ENCODE data around the gene EPHA2.
"Not testable (repeated sequence)": the region's sequence is repeated elsewhere in the genome, so short reads cannot be mapped to it uniquely, and the experiment has no call there.

The EPHA2 gene

DNA sequence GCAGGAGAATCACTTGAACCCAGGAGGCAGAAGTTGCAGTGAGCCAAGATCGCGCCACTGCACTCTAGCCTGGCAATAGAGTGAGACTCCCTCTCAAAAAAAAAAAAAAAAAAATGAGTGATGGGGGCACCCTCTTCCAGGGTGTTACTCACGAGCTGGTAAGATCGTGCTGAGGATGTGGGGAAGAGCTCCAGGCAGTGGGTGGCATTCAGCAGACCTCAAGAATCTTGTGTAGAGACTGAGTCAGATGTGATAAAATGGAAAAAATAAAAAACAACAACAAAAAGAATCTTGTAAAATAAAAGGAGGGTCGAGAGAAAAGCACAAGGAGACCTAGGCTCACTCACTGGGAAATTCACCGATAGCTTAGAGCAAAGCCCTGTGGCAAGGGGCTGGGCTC lies 38.5 kb downstream of the EPHA2 start:
- DNase-seq, result no peak

DNA sequence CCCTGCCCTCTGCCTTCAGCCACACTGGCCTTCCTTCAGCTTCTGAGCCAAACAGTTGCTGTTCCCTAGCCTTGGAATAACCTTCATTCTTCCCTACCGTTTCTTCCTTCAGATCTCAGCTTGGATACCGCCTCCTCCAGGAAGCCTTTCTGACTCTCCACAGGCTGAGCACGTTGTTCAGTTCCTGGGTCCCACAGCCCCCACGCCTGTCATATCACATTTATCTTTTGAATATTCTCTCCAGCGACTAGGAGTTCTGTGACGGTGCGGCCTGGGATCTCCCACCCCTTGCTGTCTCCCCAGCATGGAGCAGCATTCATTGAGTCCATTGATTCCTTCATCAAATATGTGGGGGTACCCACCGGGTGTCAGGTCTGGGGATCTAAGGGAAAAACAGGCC lies 39.2 kb downstream of the EPHA2 start:
- DNase-seq, result no peak

- DNase-seq, result no peak
These were observed 39.9 kb downstream of the EPHA2 start for GRCh38 chr1:16116002-16116401.

DNA sequence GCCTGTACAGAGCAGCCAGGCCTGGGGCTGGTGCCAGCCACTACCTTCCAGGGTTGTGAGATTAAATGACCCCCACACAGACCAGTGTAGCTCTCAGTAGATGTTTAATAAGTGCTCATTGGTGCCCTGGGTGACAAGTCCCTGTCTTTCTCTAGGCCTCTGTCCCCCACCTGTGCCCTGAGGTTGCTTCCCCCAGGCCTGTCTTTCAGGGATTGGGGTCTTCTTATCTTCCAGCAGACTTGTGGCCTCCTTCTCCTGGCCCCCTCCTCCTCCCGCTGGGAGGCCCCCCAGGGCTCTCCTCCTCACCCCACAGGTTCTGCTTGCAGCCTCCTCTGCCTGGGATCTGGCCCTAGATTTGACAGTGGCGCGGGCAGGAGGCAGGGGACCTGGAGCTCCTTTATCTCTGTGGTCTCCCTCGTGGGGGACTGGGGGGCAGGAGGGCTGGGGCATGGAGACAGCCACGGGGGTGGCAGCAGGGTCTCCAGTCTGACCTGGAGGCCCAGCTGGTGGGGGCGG lies 40.3 kb downstream of the EPHA2 start:
- DNase-seq, result no peak

GRCh38 chr1:16114527-16115467 lies 41.1 kb downstream of the EPHA2 start:
- DNase-seq, result no peak

GRCh38 chr1:16112596-16113555 lies 43.0 kb downstream of the EPHA2 start:
- DNase-seq, result no peak

DNA sequence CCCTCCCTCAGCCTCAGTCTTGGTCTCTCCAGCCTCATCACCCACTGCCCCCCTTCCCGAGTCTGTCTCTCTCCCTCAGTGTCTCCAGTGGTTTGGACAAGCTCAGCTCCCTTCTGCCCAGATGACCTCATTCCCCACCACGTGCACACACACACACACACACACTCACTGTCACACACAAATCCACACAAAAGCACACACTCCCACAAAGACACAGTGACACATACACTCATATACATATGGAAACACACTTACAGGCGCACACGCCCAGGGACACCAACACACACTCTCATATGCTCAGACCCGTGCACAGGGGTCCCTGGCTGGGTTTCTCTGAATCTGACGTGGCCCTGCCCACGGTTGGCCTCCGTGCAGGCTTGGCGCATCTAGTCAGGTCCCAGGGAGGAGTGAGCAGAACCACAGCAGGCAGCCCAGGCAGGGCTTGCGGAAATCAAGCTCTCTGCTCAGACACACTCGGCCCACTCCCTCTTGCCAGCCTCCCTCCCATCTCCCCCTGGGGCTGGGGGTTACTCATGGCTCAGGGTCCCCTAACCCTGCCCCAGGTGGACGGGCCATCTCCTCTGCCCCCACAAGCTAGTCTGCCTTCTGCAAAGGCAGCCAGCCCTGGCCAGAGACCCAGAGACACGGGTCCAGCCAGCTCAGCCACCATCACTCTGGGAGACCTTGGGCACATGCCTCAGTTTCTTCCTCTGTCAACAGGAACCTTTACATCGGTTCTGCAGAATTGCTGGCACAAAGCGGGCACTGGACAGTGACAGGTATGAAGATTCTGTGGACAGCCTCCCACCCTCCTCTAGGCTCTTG lies 43.9 kb downstream of the EPHA2 start:
- no peak for DNase-seq

DNA sequence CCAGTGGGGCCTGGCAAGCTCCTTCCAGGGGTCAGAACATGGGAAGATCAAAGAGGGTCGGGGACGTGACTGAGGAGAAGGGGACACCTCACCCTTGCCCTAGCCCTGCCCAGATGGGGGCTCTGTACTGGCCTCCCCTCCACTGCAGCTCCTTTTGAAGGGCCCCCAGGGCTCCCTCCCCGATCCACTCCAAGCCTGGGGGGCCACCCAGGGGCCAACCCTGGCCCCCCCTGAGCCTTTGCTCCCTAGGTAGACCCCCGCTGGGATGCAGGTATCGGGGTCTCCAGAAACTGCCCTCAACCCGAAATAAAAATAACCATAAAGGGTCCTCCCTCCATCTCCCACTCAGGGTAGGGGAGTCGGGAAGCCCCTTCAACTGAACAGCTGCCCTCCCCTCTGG lies 45.0 kb downstream of the EPHA2 start:
- DNase-seq, result no peak

DNA sequence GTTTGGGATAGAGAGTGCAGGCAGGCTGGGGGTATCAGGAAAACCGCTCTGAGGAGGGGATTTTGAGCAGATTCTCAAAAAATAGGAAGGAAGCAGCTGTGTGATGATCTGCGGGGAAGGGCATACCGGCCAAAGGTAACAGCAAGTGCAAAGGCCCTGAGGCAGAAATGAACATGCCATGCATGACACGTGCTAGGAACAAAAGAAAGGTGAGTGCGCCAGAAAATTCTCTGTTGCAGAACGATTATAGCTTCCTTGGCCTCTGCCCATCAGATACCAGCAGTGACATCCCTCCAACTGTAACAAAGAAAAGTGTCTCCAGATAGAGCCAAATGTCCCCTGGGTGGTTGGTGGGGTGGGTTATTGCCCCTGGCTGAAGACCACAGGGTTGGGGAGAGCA lies 45.4 kb downstream of the EPHA2 start:
- no peak for DNase-seq

DNA sequence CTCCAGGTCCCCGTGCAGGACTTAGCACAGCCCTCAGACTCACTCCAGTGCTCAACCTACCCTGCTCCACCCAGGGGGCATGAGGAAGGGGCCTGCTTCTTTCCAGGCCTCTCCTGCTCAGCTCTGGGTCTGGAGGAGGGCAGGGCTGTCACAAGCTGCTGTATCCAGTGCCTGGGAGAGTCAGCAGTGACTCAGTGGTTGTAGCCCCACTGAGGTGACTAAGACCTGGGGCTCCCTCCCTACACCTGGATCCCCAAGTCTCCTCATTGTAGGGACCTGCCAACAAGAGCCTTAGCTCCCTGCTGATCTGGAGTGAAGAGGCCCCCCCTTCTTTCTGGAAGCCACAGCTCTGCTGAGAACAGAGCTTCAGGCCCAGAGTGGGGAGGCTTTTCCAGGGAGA lies 46.3 kb downstream of the EPHA2 start:
- DNase-seq, result no peak

DNA sequence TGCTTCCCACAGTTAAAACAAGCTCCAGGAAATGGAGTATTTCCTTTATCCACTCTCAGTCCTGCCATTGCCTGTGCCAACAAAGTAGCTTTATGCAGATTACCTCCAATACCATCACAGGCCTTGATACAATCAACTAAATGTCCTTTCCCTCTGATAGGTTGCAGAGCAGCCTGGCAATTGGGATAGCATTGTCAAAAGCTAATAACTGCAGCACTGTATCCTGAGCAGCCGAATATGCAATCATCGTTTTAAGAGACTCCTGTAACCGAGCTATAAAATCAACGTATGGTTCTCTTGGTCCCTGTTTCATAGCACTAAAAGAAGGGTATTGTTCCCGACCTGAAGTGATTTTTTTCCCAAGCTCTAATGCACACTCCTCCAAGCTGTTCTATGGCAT lies 48.8 kb downstream of the EPHA2 start:
- not testable (repeated sequence) for DNase-seq

- DNase-seq, result no peak
These were observed 54.2 kb downstream of the EPHA2 start for GRCh38 chr1:16101623-16102022.

- DNase-seq, result no peak
These were observed 56.5 kb downstream of the EPHA2 start for GRCh38 chr1:16099412-16099811.

DNA sequence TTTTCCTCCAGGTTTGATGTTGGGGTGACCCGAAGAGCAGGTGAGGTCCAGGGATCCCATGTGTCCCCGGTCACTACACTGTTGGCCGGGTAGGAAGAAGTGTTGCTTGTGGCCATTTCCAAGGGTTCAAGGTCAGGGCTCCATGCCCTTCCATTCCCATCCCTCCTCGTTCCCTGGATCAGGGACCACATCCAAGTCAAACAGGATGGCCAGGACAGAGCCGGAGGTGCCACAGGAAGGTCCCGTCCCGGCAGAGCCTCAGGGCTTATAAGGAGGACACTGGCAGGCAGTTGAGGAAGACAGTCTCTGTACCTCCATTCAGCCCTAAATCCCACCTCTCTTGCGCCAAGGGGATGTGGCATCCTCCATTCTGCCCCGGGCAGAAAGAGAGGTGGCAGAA lies 60.4 kb downstream of the EPHA2 start:
- no peak for DNase-seq

GRCh38 chr1:16094453-16095158 lies 61.3 kb downstream of the EPHA2 start:
- no peak for DNase-seq

- DNase-seq, result no peak
These were observed 62.3 kb downstream of the EPHA2 start for GRCh38 chr1:16093611-16094010.

DNA sequence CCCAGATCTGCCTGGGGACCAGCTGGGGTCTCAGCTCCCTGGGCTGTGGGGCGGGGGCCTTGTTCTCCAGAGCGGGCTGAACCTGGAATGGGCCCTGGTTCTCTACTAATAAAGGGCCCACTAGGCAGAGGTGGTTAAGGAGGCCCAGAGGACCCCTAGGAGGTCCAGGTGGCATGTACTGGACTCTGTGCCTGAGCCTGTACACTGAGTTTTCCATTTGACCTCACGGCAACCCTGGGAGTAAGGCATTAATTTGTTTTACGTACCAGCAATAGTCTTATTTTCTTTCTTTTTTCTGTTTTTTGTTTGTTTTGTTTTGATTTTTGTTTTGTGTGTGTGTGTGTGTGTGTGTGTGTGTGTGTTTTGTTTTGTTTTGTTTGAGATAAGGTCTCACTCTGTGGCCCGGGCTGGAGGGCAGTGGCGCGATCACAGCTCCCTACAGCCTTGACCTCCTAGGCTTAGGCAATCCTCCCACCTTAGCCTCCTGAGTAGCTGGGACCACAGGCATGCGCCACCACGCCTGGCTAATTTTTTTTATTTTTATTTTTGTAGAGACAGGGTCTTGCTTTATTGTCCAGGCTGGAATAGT lies 62.9 kb downstream of the EPHA2 start:
- no peak for DNase-seq

GRCh38 chr1:16092097-16092922 lies 63.6 kb downstream of the EPHA2 start:
- no peak for DNase-seq

GRCh38 chr1:16091296-16091695 lies 64.6 kb downstream of the EPHA2 start:
- DNase-seq, result no peak

DNA sequence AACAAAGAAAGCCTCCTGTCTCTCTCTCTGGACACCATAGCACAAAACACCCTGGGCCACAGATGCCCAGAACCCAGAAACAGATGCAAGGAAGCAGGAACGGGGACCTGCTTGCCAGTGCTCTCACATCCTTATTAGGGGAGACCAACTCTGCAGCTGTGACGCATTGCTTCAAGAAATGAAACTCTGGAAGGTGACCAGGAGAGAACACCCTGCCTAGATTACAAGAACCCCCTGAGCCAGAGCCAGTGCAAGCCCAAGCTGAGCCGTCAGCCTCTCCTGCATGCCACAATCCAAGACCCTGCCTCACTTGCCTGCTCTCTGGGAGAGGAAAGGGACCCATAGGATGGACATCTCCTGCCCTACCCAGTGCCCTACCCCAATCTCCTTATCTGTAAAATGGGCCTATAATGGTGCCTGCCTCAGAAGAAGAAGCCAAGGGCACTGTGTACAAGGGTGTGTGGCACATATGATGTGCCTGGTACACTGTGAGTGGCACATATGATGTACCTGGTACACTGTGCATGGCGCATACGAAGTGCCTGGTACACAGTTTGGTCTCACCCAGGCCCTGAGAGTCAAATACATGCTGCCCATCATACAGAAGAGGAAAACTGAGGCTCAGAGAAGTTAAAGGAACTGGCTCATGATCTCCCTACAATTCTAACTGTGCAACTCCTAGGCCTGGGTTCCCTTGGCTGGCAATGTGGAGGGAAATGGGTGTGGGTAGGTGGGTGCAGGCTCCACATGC lies 65.6 kb downstream of the EPHA2 start:
- no peak for DNase-seq

Measured in stimulated activated CD4-positive, alpha-beta T cell treated with anti-CD3 and anti-CD28 coated beads, Interleukin-2, amount 100 ng/mL, for 48 hours (primary cell).